ENCODE results near the gene ARHGAP32.
A peak's percentile ranks its signal among the peaks of the same experiment; 100 is the strongest.

ARHGAP32 gene

DNA sequence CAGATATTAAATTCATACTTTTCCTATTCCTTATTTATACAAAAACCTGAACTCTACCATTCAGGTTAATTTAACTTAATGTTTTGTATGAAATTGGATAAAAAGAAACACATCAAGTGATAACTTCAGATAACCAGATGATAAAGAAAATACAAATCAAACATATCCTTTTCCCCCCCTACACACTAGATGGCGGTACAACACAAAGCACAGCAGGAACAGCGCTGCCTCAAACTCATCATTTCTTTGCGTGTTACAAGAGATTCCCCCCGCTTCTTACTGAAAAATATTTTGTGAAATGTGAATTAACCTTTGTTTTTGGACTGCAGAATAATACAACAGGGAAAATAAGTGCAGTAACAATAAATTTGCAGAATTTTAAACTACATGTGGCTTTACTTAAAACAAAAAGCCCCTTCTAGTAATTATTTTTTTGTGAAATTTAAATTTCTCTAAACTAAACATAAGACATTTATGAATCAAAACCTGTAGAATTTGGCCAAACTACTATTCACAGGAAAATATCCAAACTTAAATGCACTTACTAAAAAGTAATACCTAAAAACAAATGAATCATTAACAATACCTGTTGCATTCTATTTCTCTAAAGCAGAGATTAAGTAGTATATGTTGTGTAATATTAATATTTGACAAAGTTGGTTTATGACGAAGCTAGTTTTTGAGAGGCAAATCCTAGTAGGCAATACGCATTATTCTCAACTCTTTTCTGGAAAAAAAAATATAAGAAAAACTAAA is 74.4 kb downstream of the ARHGAP32 start:
- in situ Hi-C loops (cut with MboI; ENCODE audit: low sequenced_read_pairs): loop anchor here (25.0 kb wide), 1 partner anchor 620 kb away; no protein-coding TSS in a partner anchor

DNA sequence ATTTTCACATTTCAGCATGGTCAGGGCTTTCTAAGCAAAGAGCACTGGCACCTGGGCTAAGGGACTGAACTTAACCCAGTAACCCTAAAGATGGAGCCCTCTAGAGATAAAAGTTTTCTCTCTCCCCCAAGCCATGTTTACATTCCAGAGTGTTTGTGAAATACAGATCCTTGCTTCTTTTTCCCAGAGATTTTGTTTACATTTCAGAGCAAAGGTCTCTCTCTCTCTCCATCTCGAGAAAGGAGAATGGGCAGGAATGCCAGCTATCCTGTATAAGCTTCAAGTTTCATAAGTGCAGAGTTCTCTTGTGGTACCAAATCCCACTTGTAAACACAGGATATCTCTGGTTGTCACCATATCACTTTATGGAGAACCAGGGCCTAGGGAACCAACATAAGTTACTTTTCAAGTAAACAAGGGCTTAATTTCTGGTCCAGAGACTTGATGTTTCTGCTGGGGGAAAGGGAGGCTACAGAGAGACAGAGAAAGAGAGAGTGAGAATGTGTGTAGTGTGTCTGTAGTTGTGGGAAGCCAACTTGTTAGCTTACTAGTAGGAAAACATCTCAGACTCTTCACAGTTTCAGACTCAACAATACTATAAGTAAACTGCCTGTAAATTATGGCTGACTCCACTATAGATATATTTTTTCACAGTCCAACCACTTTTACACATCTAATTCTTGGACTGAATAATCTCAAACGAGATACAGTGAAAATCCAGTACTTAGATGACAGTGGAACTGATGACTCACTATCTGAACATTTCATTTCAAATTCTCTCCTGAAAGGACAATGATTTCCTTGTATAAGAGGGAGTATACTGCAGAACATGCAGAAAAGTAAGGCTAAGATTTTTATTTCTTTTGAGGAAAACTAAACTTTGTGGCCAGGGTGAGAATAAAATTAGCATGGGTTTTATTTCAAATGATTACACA is 76.2 kb downstream of the ARHGAP32 start:
- H3K9me3 ChIP-seq: no peaks in the 10 kb centered on the region
- in situ Hi-C loops (cut with MboI; ENCODE audit: low sequenced_read_pairs): loop anchor here (25.0 kb wide), 1 partner anchor 621 kb away; no protein-coding TSS in a partner anchor
- H3K4me1 ChIP-seq: no peaks in the 10 kb centered on the region
- H3K27me3 ChIP-seq (ENCODE audit: low read depth): no peaks in the 10 kb centered on the region
- no peak for DNase-seq (ENCODE audit: low spot score in 2 of 2)
- no peak overlapping the region for H3K4me3 ChIP-seq
- H3K36me3 ChIP-seq (replicated peaks): no peaks in the 10 kb centered on the region

More for the DNA sequence above, 74.4 kb downstream of the ARHGAP32 start:
- no peaks in the 10 kb centered on the region for H3K36me3 ChIP-seq (replicated peaks)
- H3K4me1 ChIP-seq: no peaks in the 10 kb centered on the region
- peak; percentile 50 to 70 for DNase-seq (ENCODE audit: low spot score in 2 of 2)
- H3K27me3 ChIP-seq (ENCODE audit: low read depth): no peaks in the 10 kb centered on the region
- H3K9me3 ChIP-seq: no peaks in the 10 kb centered on the region
- no peak overlapping the region for H3K4me3 ChIP-seq

DNA sequence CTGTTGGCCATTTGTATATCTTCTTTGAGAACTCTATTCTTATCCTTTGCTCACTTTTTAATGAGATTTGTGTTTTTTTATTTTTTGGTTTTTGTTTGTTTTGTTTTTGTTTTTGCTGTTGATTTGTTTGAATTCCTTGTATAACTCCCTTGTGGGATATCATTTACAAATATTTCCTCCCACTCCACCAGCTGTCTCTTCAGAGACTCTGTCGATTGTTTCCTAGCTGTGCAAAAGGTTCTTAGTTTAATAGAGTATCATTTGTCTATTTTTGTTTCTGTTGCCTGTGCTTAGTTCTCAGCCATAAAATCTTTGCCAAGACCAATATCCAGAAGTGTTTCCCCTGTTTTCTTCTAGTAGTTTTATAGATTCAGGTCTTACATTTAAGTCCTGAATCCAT is 82.4 kb downstream of the ARHGAP32 start:
- DNase-seq (ENCODE audit: low spot score in 2 of 2): no peak
- Histone ChIP-seq H3K9me3 (peaks cover 2% of the 10 kb centered on the region; the same call in 1 of the 2 replicates), H3K36me3 (replicated peaks) (no peaks in the 10 kb centered on the region), H3K4me1 (no peaks in the 10 kb centered on the region), H3K27me3 (ENCODE audit: low read depth) (no peaks in the 10 kb centered on the region), H3K4me3 (no peak overlapping the region)
- in situ Hi-C loops (cut with MboI; ENCODE audit: low sequenced_read_pairs): loop anchor here (5.0 to 25.0 kb wide), 2 partner anchors 223 to 628 kb away; no protein-coding TSS in a partner anchor

DNA sequence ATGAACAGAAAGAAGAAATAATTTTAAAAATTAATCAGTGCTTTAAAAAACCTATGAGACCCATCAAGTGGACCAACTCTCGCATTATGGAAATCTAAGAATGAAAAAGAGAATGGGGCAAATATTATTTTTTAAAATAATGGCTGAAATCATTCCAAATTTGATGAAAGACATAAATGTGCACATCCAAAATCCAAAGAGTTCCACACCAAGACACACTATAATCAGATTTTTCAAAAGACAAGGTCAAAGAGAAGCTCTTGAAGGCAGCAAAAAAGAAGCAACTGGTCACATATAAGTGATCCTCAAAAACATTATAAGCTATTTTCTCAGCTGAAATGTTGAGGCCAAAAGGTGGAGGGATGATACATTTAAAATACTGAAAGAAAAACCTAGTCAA is 85.3 kb downstream of the ARHGAP32 start:
- Histone ChIP-seq H3K4me3 (no peak overlapping the region), H3K36me3 (replicated peaks) (no peaks in the 10 kb centered on the region), H3K27me3 (ENCODE audit: low read depth) (no peaks in the 10 kb centered on the region), H3K4me1 (no peaks in the 10 kb centered on the region), H3K9me3 (peaks cover 2% of the 10 kb centered on the region; the same call in 1 of the 2 replicates)
- DNase-seq (ENCODE audit: low spot score in 2 of 2): no peak
- in situ Hi-C loops (cut with MboI; ENCODE audit: low sequenced_read_pairs): loop anchor here (25.0 kb wide), 1 partner anchor 631 kb away; no protein-coding TSS in a partner anchor

DNA sequence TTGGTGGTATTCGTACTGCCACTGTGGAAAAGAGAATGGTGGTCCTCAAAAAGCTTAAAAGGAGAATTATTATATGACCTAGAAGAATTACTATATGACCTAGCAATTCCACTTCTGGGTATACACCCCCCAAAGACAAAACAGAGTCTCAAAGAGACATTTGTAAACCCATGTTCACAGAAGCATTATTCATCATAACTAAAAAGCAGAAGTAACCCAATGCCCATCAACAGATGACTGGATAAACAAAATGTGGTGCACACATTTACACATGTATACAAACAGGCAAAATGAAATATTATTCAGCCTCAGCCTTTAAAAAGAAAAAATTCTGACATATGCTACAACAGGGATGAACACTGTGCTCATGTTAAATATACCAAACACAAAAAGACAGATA is 89.4 kb downstream of the ARHGAP32 start:
- in situ Hi-C loops (cut with MboI; ENCODE audit: low sequenced_read_pairs): loop anchor here (25.0 kb wide), 1 partner anchor 635 kb away; no protein-coding TSS in a partner anchor
- peaks cover 2% of the 10 kb centered on the region; the same call in 1 of the 2 replicates for H3K9me3 ChIP-seq
- no peaks in the 10 kb centered on the region for H3K4me1 ChIP-seq
- no peaks in the 10 kb centered on the region for H3K27me3 ChIP-seq (ENCODE audit: low read depth)
- H3K36me3 ChIP-seq (replicated peaks): no peaks in the 10 kb centered on the region
- no peak overlapping the region for H3K4me3 ChIP-seq
- no peak for DNase-seq (ENCODE audit: low spot score in 2 of 2)

DNA sequence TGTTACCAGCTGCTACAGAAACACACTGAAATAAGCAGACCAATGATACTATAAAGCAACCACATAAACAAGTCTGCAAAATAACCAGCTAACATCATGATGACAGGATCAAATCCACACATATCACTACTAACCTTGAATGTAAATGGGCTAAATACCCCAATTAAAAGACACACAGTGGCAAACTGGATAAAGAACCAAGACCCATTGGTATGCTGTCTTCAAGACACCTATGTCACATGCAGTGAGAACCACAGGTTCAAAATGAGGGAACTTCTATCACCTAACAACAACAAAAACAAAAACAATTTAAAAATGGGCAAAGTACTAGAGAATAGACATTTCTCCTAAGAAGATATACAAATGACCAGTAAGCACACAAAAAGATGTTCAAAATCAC is 89.9 kb downstream of the ARHGAP32 start:
- no peak for DNase-seq (ENCODE audit: low spot score in 2 of 2)
- H3K9me3 ChIP-seq: peaks cover 1% of the 10 kb centered on the region; the same call in 1 of the 2 replicates
- H3K36me3 ChIP-seq (replicated peaks): no peaks in the 10 kb centered on the region
- no peaks in the 10 kb centered on the region for H3K4me1 ChIP-seq
- H3K27me3 ChIP-seq (ENCODE audit: low read depth): no peaks in the 10 kb centered on the region
- no peak overlapping the region for H3K4me3 ChIP-seq
- in situ Hi-C loops (cut with MboI; ENCODE audit: low sequenced_read_pairs): loop anchor here (25.0 kb wide), 1 partner anchor 635 kb away; no protein-coding TSS in a partner anchor

DNA sequence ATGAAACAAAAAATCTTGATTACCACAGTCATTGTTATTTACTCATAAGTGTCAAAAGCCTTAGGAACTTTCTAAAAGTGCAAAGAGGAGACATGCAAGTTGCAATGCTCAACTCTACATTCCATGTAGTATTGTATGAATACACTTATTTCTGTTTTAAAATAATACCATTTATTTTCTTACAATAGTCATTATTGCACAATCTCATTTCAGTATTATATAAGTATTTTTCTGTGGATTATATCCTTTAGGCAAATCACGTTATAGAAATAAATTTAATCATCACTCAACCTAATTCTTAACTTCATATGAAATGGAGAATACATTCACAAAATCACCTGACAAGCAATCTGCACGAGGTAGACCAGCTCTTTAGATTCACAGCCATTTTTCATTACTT is 98.8 kb downstream of the ARHGAP32 start:
- Histone ChIP-seq H3K4me1 (no peaks in the 10 kb centered on the region), H3K27me3 (ENCODE audit: low read depth) (no peaks in the 10 kb centered on the region), H3K4me3 (no peak overlapping the region), H3K9me3 (no peaks in the 10 kb centered on the region), H3K36me3 (replicated peaks) (no peaks in the 10 kb centered on the region)
- DNase-seq (ENCODE audit: low spot score in 2 of 2): no peak
- in situ Hi-C loops (cut with MboI; ENCODE audit: low sequenced_read_pairs): no loop called here

DNA sequence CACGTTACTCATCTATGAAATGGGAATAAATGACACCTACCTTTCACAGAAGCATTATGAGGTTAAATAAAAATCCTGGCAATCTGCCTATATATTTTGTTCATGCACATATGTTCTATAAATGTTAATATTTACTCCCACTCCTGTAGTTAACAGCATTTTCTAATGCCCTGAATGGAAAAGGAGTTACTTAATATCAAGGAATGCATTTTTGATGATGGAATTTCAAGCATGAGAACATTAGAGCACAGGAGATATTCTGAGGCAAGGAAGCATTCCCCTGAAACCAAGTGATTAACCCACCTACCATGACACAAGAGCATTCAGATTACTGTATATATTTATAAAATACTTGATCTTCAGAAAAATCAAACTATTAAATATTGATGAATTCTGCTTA is 102.1 kb downstream of the ARHGAP32 start:
- DNase-seq (ENCODE audit: low spot score in 2 of 2): no peak
- in situ Hi-C loops (cut with MboI; ENCODE audit: low sequenced_read_pairs): no loop called here
- Histone ChIP-seq H3K9me3 (no peaks in the 10 kb centered on the region), H3K36me3 (replicated peaks) (no peaks in the 10 kb centered on the region), H3K4me1 (no peaks in the 10 kb centered on the region), H3K27me3 (ENCODE audit: low read depth) (no peaks in the 10 kb centered on the region), H3K4me3 (no peak overlapping the region)

DNA sequence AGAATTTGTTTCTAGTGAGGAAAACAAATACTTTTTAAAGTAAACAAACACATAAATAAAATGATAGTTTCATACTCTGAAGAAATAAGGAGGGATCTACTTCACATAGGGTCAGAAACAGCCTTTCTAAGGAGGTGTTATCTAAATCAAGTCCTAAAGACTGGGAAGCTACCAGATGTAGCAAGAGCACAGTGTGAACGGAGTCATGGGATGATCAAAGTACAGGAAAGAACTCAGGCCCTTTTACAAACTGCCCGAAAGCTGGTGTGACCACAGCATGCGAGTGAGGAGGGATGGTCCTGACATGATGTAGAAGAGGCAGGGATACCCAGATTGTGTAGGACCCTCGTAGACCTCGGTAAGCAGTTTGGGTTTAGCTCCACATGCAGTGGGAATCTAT is 102.8 kb downstream of the ARHGAP32 start:
- Histone ChIP-seq H3K9me3 (peaks cover 3% of the 10 kb centered on the region; the same call in 1 of the 2 replicates), H3K36me3 (replicated peaks) (no peaks in the 10 kb centered on the region), H3K4me3 (no peak overlapping the region), H3K4me1 (no peaks in the 10 kb centered on the region), H3K27me3 (ENCODE audit: low read depth) (no peaks in the 10 kb centered on the region)
- in situ Hi-C loops (cut with MboI; ENCODE audit: low sequenced_read_pairs): no loop called here
- no peak for DNase-seq (ENCODE audit: low spot score in 2 of 2)

DNA sequence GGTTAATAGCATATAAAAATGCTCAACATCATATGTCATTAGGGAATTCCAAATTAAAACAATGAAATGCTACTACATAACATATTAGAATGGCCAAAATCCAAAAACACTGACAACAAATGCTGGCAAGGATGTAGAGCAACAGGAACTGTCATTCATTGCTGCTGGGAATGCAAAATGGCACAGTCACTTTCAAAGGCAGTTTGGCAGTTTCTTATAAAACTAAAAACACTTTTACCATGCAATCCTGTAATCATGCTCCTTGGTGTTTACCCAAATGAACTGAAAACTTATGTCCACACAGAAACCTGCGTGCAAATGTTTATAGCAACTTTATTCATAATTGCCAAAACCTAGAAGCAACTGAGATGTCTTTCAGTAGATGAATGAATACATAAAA is 105.1 kb downstream of the ARHGAP32 start:
- Histone ChIP-seq H3K9me3 (peaks cover 3% of the 10 kb centered on the region; the same call in 1 of the 2 replicates), H3K36me3 (replicated peaks) (no peaks in the 10 kb centered on the region), H3K27me3 (ENCODE audit: low read depth) (no peaks in the 10 kb centered on the region), H3K4me3 (no peak overlapping the region), H3K4me1 (no peaks in the 10 kb centered on the region)
- in situ Hi-C loops (cut with MboI; ENCODE audit: low sequenced_read_pairs): no loop called here
- DNase-seq (ENCODE audit: low spot score in 2 of 2): no peak

DNA sequence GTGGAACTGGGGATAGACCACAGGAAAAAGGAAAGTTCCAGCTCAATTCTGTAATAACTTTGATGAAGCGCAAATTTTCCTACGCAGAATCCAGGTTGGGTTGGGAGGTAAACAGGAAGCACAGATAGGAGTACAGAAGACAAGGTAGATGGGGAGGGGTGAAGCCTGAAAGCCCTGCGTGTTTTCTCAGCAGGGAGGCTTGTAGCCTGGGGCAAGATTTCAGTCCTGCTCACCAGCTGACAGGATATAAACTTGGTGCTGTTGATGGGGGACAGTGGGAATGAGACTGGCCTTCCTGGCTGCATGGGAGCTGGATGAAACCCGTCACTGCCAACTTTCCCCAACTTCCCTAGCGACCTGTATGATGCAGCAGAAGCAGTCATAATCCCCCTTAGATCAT is 114.9 kb downstream of the ARHGAP32 start:
- Histone ChIP-seq H3K4me1 (no peaks in the 10 kb centered on the region), H3K9me3 (no peaks in the 10 kb centered on the region), H3K4me3 (no peak overlapping the region), H3K27me3 (ENCODE audit: low read depth) (no peaks in the 10 kb centered on the region), H3K36me3 (replicated peaks) (no peaks in the 10 kb centered on the region)
- in situ Hi-C loops (cut with MboI; ENCODE audit: low sequenced_read_pairs): no loop called here
- DNase-seq (ENCODE audit: low spot score in 2 of 2): no peak

DNA sequence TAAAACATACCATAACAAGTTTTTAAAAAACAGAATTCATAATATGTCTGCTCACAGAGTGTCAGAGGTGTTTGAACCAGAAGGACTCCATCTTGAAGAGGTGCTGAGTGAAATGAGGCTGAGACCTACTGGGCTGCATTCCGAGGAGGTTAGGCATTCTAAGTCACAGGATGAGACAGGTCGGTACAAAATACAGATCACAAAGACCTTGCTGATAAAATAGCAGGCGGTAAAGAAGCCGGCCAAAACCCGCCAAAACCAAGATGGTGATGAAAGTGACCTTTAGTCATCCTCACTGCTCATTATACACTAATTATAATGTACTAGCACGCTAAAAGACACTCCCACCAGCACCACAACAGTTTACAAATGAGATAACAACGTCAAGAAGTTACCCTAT is 116.4 kb downstream of the ARHGAP32 start:
- H3K36me3 ChIP-seq (replicated peaks): no peaks in the 10 kb centered on the region
- H3K9me3 ChIP-seq: no peaks in the 10 kb centered on the region
- no peaks in the 10 kb centered on the region for H3K4me1 ChIP-seq
- no peaks in the 10 kb centered on the region for H3K27me3 ChIP-seq (ENCODE audit: low read depth)
- in situ Hi-C loops (cut with MboI; ENCODE audit: low sequenced_read_pairs): no loop called here
- DNase-seq (ENCODE audit: low spot score in 2 of 2): no peak
- no peak overlapping the region for H3K4me3 ChIP-seq

DNA sequence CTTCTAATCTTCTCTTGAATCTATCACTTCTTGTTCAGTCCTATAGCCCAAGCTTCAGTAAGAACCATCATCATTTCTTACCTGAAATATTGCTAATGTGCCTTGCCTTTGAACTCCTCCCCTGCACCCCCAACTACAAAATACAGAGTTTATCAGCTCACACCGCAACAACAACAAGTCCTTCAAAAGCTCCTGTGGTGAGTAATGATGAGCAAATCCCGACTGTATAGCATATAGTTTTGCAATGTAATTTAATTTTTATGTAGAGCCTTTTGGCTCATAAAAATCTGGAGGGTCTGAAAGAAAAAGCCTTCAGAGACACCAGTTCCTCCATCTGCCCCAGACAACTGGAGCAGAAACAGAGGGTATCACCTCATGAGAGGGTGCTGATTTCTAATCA is 124.7 kb downstream of the ARHGAP32 start:
- DNase-seq (ENCODE audit: low spot score in 2 of 2): no peak
- H3K9me3 ChIP-seq: no peaks in the 10 kb centered on the region
- no peaks in the 10 kb centered on the region for H3K36me3 ChIP-seq (replicated peaks)
- no peaks in the 10 kb centered on the region for H3K27me3 ChIP-seq (ENCODE audit: low read depth)
- peaks cover 16% of the 10 kb centered on the region for H3K4me1 ChIP-seq
- no peak overlapping the region for H3K4me3 ChIP-seq
- in situ Hi-C loops (cut with MboI; ENCODE audit: low sequenced_read_pairs): no loop called here

DNA sequence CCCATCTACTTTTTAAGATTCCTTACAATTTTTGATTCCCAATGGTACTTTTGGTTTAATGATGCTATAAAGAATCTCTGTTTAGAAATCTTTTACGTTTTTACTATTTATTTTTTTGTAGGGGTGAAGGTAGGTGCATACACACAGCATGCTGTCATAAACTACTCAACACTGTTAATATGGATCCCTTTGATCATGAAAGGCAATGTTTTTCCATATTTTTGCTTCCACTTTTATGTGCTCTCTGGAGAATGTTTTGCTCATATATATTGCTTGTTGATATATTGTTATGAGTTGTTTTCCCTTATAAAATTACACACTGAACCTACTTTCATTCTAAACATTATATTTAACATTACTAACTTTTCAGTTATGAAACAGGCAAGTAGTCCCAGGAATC is 125.9 kb downstream of the ARHGAP32 start:
- no peak for DNase-seq (ENCODE audit: low spot score in 2 of 2)
- H3K4me3 ChIP-seq: no peak overlapping the region
- in situ Hi-C loops (cut with MboI; ENCODE audit: low sequenced_read_pairs): no loop called here
- H3K27me3 ChIP-seq (ENCODE audit: low read depth): no peaks in the 10 kb centered on the region
- no peaks in the 10 kb centered on the region for H3K36me3 ChIP-seq (replicated peaks)
- H3K9me3 ChIP-seq: no peaks in the 10 kb centered on the region
- peaks cover 16% of the 10 kb centered on the region for H3K4me1 ChIP-seq
